GM12801 (cell line): ENCODE results near the gene CD164.

Experiments
- TF ChIP-seq, protein P1 (sequence below): IDR thresholded peaks from one replicate; pipeline ENCODE4 v1.5.1; 2011; ENCODE audit warnings: control low read depth; ENCODE audit not compliant: insufficient read length; ENCODE audit errors: extremely low read depth

CD164 gene

DNA sequence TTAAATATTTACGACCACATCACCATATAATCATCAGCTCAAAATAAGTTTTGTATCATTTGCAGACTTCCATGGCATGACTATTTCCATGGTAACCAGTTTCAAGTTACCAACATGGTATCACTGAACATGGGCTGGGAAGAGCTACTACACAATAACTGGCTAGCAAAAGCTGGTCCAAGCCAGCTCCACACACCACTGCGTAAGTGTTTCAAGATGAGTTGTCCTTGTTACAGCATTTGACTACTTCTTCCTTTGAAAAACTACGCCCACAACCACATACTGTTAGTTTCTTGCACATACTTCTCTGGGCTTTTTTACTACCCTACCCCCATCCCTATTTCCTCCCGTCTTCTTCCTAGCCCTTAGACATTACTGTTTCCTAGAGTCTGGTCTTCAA, 8.5 kb downstream of the CD164 start:
- TF ChIP-seq, protein P1, sequence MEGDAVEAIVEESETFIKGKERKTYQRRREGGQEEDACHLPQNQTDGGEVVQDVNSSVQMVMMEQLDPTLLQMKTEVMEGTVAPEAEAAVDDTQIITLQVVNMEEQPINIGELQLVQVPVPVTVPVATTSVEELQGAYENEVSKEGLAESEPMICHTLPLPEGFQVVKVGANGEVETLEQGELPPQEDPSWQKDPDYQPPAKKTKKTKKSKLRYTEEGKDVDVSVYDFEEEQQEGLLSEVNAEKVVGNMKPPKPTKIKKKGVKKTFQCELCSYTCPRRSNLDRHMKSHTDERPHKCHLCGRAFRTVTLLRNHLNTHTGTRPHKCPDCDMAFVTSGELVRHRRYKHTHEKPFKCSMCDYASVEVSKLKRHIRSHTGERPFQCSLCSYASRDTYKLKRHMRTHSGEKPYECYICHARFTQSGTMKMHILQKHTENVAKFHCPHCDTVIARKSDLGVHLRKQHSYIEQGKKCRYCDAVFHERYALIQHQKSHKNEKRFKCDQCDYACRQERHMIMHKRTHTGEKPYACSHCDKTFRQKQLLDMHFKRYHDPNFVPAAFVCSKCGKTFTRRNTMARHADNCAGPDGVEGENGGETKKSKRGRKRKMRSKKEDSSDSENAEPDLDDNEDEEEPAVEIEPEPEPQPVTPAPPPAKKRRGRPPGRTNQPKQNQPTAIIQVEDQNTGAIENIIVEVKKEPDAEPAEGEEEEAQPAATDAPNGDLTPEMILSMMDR: no peak

DNA sequence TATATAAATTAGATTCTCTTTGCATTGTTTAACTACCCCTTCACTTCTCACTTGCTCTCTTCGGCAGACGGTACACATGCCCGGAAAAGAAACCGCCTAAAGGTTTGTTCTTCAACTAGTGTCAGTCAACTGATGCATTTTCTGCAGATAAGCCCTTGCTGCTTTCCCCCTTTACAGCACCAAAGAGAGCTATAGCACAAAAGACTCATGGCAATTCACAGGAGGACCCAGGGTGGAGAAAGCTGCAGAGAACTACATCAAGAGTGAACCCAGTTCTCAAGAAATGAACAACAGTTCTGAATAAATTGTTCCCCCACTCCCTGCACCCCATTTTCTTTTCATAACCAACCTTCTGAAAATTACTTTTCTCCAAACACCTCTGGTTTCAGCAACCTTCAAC, 8.9 kb downstream of the CD164 start:
- TF ChIP-seq, protein P1: no peak

DNA sequence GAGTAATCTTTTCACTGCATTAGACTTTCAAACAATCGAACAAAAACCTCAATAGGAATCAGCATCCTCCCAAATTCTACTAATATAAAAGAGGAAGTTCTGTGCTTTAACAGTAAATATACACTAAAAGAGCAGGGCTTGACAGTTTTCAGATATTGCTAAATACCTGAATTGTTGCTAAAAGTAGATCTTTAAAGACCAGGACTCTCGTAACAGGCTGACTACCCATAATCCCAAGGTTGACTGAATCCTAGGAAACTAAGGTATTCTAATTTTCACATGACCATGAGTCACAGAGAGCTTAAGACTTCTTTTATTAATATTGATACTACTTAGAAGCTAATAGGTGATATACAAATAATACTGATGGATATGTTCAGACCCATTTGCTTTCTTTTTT, 10.1 kb downstream of the CD164 start:
- TF ChIP-seq, protein P1: no peak

DNA sequence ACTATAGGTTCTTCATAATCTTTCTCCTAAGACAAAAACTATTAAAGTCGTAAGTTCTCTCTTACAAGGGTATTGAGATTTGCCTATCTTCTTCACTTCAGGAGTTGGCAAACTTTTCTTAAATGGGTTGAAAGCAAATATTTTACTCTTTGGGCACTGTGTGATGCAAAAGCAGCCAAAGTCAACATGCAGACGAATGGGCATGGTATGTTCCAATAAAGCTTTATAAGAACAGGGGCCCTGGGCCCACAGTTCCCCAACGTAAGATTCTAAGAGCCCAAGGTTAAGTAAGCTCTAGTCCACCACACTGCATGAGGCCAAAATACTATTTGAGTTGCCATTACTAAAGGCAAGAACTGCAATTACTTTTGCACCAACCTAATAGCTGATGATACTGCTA, 11.5 kb downstream of the CD164 start:
- TF ChIP-seq, protein P1: no peak

DNA sequence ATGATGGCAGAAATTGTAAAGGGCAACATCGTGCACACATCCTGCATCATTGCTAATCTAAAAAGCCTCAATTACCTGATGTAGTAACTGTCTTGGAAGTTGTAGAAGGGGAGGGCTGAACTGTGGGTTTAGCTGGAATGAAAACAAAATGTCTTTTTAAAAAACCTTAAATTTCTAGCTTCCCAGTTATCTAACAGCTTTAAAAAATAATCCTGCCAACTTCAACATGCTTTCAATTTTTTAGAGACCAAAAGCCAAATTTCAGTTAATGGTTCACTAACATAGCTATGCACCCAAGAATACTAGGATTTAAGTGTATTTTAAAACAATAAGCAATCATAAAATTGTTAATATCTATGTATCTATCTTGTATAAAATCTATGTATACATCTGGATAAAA, 11.9 kb downstream of the CD164 start:
- TF ChIP-seq, protein P1: no peak

DNA sequence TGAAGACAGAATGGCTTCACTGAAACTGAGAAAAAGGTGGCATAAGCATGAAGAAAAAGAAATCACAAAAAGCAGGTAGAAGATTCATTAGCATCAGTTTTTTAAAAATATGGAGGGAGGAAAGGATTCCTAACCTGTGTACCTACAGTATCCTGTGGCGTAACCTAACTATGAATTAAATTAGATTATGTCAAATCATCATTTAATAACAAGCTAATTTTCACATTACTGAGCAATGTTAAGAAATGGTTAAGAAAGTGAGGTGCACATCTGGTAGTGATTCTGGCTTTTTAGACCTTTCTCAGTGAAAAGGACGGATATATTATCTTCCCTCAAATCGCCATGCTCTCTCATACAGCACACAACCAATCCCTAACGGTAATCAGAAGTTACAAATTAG, 12.5 kb downstream of the CD164 start:
- TF ChIP-seq, protein P1: no peak

DNA sequence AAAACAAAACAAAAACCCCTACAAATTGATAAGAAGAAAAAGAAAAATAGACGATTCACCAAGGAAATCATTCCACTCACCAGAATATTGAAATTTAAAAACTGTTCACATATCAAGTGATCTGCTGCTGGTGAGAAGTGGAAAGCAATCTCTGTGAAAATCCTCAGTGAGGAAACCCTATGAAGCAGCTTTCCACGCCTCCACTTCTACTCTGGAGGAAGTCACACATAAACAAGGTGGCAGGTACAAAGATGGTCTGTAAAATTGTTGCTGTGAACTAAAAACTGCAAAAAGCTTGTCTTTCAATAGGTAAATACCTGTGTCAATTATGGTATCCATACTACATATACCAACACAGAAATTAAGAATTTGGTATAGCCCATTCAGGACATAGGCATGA, 18.5 kb downstream of the CD164 start:
- TF ChIP-seq, protein P1: no peak

DNA sequence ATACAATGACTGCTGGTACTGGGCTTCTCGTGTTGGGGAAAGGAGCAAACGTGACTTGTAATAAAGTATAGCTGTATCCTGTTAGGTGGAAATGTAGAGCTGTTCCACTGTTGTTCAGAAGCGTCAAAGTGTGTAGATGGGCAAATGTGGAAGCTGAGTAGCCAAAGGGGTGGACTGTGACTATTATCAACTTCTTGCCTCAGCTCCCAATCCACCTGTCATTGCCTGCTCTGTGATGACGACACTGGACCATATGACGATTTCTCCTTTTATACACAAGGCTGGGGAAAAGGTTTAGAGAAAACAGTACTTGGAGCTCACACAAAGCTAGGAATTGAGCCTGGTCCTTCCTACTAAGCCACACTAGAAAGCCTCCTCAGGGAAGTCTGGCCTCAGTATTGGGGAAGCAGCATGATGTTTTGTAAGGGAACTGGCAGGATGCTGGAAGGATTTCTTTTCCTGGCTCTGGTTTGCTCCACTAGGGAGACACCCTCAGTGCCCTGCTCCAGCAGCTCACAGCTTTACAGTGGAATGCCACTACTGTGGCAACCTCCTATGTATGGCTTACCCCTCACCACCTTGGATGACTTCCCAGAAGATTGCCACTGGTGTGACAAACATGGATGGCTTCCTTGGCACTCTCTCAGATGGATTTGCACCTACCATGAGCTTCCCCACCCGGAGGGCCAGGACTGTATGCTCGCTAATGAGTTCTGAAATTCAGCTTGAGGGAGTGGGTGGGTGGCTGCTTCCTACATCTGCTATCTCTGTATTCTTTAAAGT, 20.0 kb downstream of the CD164 start:
- TF ChIP-seq, protein P1: no peak
